Measurements from ENCODE around the gene TIMM8B.

TIMM8B gene

DNA sequence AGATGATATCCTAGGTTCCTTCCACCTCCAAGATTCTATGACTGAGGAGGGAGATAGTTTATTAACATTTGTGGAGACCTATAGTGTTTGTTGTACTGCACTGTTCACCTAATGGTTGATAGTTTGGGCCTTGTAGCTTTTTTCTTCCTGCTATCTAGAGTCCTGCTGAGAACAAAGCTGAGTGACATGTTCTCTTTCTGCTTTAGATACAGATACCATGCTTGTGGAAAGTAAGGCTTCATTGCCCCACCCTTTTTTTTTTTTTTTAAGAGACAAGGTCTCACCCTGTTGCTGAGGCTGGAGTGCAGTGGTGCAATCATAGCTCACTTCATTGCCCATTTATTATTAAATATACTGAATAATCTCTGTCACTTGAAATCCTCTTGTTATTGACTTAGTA lies 49.0 kb downstream of the TIMM8B start (continued):
- TF ChIP-seq, protein P1, sequence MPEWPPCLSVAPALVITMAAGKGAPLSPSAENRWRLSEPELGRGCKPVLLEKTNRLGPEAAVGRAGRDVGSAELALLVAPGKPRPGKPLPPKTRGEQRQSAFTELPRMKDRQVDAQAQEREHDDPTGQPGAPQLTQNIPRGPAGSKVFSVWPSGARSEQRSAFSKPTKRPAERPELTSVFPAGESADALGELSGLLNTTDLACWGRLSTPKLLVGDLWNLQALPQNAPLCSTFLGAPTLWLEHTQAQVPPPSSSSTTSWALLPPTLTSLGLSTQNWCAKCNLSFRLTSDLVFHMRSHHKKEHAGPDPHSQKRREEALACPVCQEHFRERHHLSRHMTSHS (tag by site-specific recombination; IDR thresholded peaks at IDR 0.05): no peak
- TF ChIP-seq, protein P2, sequence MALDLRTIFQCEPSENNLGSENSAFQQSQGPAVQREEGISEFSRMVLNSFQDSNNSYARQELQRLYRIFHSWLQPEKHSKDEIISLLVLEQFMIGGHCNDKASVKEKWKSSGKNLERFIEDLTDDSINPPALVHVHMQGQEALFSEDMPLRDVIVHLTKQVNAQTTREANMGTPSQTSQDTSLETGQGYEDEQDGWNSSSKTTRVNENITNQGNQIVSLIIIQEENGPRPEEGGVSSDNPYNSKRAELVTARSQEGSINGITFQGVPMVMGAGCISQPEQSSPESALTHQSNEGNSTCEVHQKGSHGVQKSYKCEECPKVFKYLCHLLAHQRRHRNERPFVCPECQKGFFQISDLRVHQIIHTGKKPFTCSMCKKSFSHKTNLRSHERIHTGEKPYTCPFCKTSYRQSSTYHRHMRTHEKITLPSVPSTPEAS (tag by site-specific recombination; IDR thresholded peaks at IDR 0.05): no peak
- TF ChIP-seq ZNF169 (tag by site-specific recombination; IDR thresholded peaks at IDR 0.05): no peak

Data from HEK293 (cell line).